Measurements from ENCODE around the gene FOSL2. TPM values are rescaled to one million over a fixed set of nuclear protein-coding genes. Genes with fewer than 3 reads are reported as not detected.
A peak's percentile ranks its signal among the peaks of the same experiment; 100 is the strongest.

FOSL2 gene
- total RNA-seq, 1 experiment from 2014 or later, result 44.8 TPM

DNA sequence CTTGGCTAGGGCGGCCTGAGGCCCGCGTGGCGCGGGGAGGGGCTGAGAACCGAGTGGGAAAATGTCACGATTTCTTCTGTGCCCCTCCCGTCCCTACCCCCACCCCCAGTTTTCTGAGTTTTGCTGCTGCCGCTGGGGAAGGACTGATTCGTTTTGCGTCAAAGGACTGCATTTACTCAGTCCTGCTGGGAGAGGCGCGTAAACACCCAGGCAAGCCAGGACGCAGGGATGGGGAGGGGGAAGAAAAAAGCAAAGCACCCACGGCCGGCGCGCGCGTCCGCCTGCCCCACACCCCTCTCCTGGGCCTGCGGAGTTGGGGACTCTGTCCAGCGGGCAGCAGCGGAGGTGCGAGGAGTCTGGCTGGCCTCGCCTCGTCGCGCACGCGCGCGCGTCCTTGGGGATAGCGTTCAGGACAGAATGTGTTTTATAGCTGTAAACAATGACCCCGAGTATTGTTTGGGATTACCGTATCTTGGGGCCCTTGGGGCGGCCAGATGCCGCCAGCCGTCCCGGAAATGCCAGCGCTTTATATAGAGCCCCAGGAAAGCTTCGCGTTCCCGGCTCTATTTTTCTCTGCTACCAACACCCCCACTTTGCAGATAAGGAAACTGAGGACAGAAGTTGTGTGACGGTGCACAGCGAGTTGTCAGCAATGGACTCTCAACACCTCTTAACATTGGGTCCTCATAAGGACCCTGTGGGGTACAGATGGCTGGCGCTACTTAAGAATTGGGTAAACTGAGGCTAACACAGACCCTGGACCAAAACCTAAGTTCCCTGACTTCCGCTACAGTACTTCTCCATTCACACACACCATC lies 1.7 kb upstream of the FOSL2 start:
- ChIA-PET CTCF (interaction anchor here (0.8 to 2.7 kb wide), 2 partner anchors 632 to 668 kb away, joined by 4 to 7 read pairs; no protein-coding TSS in a partner anchor), POLR2A (interaction anchor here (1.5 kb wide), 1 partner anchor 9 kb away, joined by 3 read pairs; no protein-coding TSS in a partner anchor), RAD21 (ENCODE audit: low non-redundant PET in 1 of 2, low total read pairs in 2 of 2, uncharacterized antibody in 2 of 2, unreplicated experiment in 2 of 2) (interaction anchor here in 1 of 2 experiments (0.7 kb wide), 1 partner anchor 21 kb away, joined by 4 read pairs; no protein-coding TSS in a partner anchor)
- TF ChIP-seq ZFX (IDR thresholded peaks at IDR 0.05) (peak; percentile 25; the same call in 1 of the 2 replicates), EZH2phosphoT487 (IDR thresholded peaks at IDR 0.05; ENCODE audit: borderline replicate concordance) (no peak), POLR2A (IDR thresholded peaks at IDR 0.05; ENCODE audit: borderline replicate concordance, extremely low read depth, insufficient read depth, insufficient read length) (peak; percentile 33)
- Histone ChIP-seq H2AFZ (ENCODE audit: low read depth, low read length, poor library complexity, severe bottlenecking) (peak overlapping the region; percentile 56), H3K4me3 (replicated peaks in 1 of 2; ENCODE audit: low read depth in 1 of 2, low read length in 2 of 2) (peak overlapping the region; percentile 50 to 76), H3K79me2 (ENCODE audit: insufficient read depth, low read length) (peaks cover 25% of the 10 kb centered on the region), H4K20me1 (ENCODE audit: insufficient read depth) (no peaks in the 10 kb centered on the region), H3K9me2 (ENCODE audit: insufficient read depth) (no peaks in the 10 kb centered on the region), H3K4me1 (ENCODE audit: control insufficient read depth in 1 of 2, insufficient read depth in 2 of 2, low read length in 2 of 2) (peaks cover 37 to 64% of the 10 kb centered on the region in 2 experiments), H3K27ac (ENCODE audit: low read depth, low read length) (peak overlapping the region; percentile 93), H3K27me3 (ENCODE audit: insufficient read depth, low read length) (no peaks in the 10 kb centered on the region), H3K9me3 (ENCODE audit: control insufficient read depth in 1 of 2, insufficient read depth in 1 of 2, low read depth in 1 of 2, low read length in 2 of 2) (no peaks in the 10 kb centered on the region), H3K9ac (ENCODE audit: low read length) (peak overlapping the region; percentile 64), H3K4me2 (ENCODE audit: low read length) (peak overlapping the region; percentile 82), H3K36me3 (ENCODE audit: control insufficient read depth in 1 of 2, insufficient read depth in 2 of 2, low read length in 2 of 2) (no peaks in the 10 kb centered on the region)
- BruUV-seq (replicated peaks), result TSS peak; percentile 85
- intact Hi-C loops (cut with micrococcal nuclease), result loop anchor here (5.0 kb wide), 1 partner anchor 419 kb away; no protein-coding TSS in a partner anchor
- DNase-seq (ENCODE audit: low read depth, low spot score), result no peak
- ATAC-seq, result peak; percentile 1; the same call in 1 of the 2 replicates

DNA sequence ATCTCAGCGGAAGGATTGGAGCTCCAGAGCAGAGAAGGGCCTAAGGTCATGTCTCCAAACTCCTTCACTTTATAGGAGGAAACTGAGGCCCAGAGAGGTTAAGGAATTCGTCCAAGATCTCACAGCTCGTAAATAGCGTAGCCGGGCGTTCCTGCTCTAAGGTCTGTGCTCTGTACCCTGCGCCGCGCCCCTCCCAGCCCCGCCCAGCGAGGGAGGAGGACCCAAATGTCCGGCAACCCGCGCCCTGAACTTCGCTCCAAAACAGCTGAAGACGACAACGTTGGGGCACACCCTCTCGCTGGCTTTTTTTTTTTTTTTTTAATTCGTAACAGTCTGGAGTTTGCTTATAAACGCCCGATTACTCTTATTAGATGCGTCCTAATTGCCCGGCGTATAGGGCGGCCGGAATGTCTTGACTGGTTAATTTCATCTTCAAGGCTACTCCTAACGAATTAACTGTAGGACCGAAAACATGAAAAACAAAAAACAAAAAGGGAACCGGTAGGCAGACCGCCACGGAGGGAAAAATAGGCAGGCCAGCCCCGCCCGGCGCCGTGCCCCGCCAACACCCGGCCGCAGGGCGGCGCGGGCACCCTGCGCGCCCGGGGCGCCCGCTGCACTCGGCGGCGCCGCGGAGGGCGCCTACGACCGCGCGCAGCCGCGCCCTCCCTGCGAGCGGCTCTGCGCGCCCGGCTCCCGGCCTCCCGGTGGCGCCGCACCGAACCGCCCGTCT lies 928 bp upstream of the FOSL2 start:
- peak; percentile 49 for ATAC-seq
- no TSS peak for BruUV-seq (replicated peaks)
- Histone ChIP-seq H3K4me1 (ENCODE audit: control insufficient read depth in 1 of 2, insufficient read depth in 2 of 2, low read length in 2 of 2) (peaks cover 42 to 69% of the 10 kb centered on the region in 2 experiments), H3K9me3 (ENCODE audit: control insufficient read depth in 1 of 2, insufficient read depth in 1 of 2, low read depth in 1 of 2, low read length in 2 of 2) (no peaks in the 10 kb centered on the region), H3K79me2 (ENCODE audit: insufficient read depth, low read length) (peaks cover 32% of the 10 kb centered on the region), H2AFZ (ENCODE audit: low read depth, low read length, poor library complexity, severe bottlenecking) (no peak overlapping the region), H3K9me2 (ENCODE audit: insufficient read depth) (no peaks in the 10 kb centered on the region), H4K20me1 (ENCODE audit: insufficient read depth) (no peaks in the 10 kb centered on the region; the same call in 1 of the 2 replicates), H3K36me3 (ENCODE audit: control insufficient read depth in 1 of 2, insufficient read depth in 2 of 2, low read length in 2 of 2) (no peaks in the 10 kb centered on the region), H3K4me2 (ENCODE audit: low read length) (peak overlapping the region; percentile 82), H3K9ac (ENCODE audit: low read length) (peak overlapping the region; percentile 77), H3K27me3 (ENCODE audit: insufficient read depth, low read length) (no peaks in the 10 kb centered on the region), H3K27ac (ENCODE audit: low read depth, low read length) (peak overlapping the region; percentile 93), H3K4me3 (replicated peaks in 1 of 2; ENCODE audit: low read depth in 1 of 2, low read length in 2 of 2) (peak overlapping the region; percentile 50 to 76)
- peak; percentile 65 for DNase-seq (ENCODE audit: low read depth, low spot score)
- intact Hi-C loops (cut with micrococcal nuclease), result loop anchor here (1.0 to 5.0 kb wide), 4 partner anchors 117 to 671 kb away; no protein-coding TSS in a partner anchor
- ChIA-PET POLR2A (interaction anchor here (0.6 to 1.5 kb wide), 2 partner anchors 9 to 379 kb away, joined by 3 read pairs; no protein-coding TSS in a partner anchor), RAD21 (ENCODE audit: low non-redundant PET in 1 of 2, low total read pairs in 2 of 2, uncharacterized antibody in 2 of 2, unreplicated experiment in 2 of 2) (no interaction called here), CTCF (interaction anchor here (0.8 to 2.7 kb wide), 2 partner anchors 633 to 668 kb away, joined by 4 to 7 read pairs; no protein-coding TSS in a partner anchor)
- TF ChIP-seq RAD21 (IDR thresholded peaks at IDR 0.05; ENCODE audit: low read depth), result no peak
- peak; percentile 5 for TF ChIP-seq YY1 (IDR thresholded peaks at IDR 0.05; ENCODE audit: extremely low read depth, insufficient replicate concordance, low read depth, low read length)
- no peak for TF ChIP-seq JUND (IDR thresholded peaks at IDR 0.05)
- no peak for TF ChIP-seq EZH2 (IDR thresholded peaks at IDR 0.05)
- TF ChIP-seq SIN3A (IDR thresholded peaks at IDR 0.05; ENCODE audit: low read depth), result no peak
- TF ChIP-seq, protein P1, sequence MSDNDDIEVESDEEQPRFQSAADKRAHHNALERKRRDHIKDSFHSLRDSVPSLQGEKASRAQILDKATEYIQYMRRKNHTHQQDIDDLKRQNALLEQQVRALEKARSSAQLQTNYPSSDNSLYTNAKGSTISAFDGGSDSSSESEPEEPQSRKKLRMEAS (IDR thresholded peaks at IDR 0.05), result no peak
- TF ChIP-seq, protein P2, sequence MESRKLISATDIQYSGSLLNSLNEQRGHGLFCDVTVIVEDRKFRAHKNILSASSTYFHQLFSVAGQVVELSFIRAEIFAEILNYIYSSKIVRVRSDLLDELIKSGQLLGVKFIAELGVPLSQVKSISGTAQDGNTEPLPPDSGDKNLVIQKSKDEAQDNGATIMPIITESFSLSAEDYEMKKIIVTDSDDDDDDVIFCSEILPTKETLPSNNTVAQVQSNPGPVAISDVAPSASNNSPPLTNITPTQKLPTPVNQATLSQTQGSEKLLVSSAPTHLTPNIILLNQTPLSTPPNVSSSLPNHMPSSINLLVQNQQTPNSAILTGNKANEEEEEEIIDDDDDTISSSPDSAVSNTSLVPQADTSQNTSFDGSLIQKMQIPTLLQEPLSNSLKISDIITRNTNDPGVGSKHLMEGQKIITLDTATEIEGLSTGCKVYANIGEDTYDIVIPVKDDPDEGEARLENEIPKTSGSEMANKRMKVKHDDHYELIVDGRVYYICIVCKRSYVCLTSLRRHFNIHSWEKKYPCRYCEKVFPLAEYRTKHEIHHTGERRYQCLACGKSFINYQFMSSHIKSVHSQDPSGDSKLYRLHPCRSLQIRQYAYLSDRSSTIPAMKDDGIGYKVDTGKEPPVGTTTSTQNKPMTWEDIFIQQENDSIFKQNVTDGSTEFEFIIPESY (IDR thresholded peaks at IDR 0.05; ENCODE audit: extremely low read depth, insufficient replicate concordance, low read length), result no peak
- TF ChIP-seq EZH2phosphoT487 (IDR thresholded peaks at IDR 0.05; ENCODE audit: borderline replicate concordance), result no peak
- TF ChIP-seq TCF7L2 (IDR thresholded peaks at IDR 0.05; ENCODE audit: borderline replicate concordance, extremely low read depth, insufficient read depth, insufficient read length), result peak; percentile 29
- TF ChIP-seq POLR2AphosphoS5 (IDR thresholded peaks at IDR 0.05; ENCODE audit: low read depth, low read length), result peak; percentile 14; the same call in 1 of the 2 replicates
- TF ChIP-seq SRF (IDR thresholded peaks at IDR 0.05; ENCODE audit: low read depth), result no peak

All from HCT116 (cell line).